Neural cell (in vitro differentiated cells): ENCODE data around the gene NUP210. TPM values are rescaled to one million over a fixed set of nuclear protein-coding genes. Genes with fewer than 3 reads are reported as not detected.

Experiments used
- H2AFZ ChIP-seq: fragments of 200-600, 300-800 bp; sonication (generic), shearing (Covaris generic); 2 replicates; pipeline ENCODE4 v1.6.0; 2014; ENCODE audit warnings: low read depth, mild to moderate bottlenecking, antibody characterized with exemption, low read length, moderate library complexity
- H3F3A ChIP-seq: fragments of 200-600 bp; shearing (Covaris generic); 2 replicates; pipeline ENCODE4 v1.6.1; 2016; ENCODE audit warnings: mild to moderate bottlenecking, moderate library complexity, mixed read lengths, antibody characterized with exemption, low read length; ENCODE audit not compliant: insufficient read depth, poor library complexity, severe bottlenecking
- H3K27ac ChIP-seq: fragments of 200-600, 300-800 bp; sonication (generic), shearing (Covaris generic); 2 replicates; pipeline ENCODE4 v1.5.1; 2014; ENCODE audit warnings: mild to moderate bottlenecking, low read length, moderate library complexity
- H3K27me3 ChIP-seq: fragments of 300-800, 200-600 bp; sonication (generic), shearing (Covaris generic); 2 replicates; pipeline ENCODE4 v1.6.0; 2014; ENCODE audit warnings: mild to moderate bottlenecking, low read depth, low read length, moderate library complexity; ENCODE audit not compliant: insufficient read depth
- H3K36me3 ChIP-seq: fragments of 300-800, 200-600 bp; sonication (generic), shearing (Covaris generic); 2 replicates; pipeline ENCODE4 v1.5.1; 2014; ENCODE audit warnings: mild to moderate bottlenecking, antibody characterized with exemption, low read length, moderate library complexity; ENCODE audit not compliant: insufficient read depth
- H3K4me2 ChIP-seq: fragments of 300-800, 200-600 bp; sonication (generic), shearing (Covaris generic); 2 replicates; pipeline ENCODE4 v1.6.0; 2014; ENCODE audit warnings: mild to moderate bottlenecking, low read length
- H3K4me3 ChIP-seq: fragments of 300-800, 200-600 bp; sonication (generic), shearing (Covaris generic); 2 replicates; pipeline ENCODE4 v1.5.1; 2014; ENCODE audit warnings: mild to moderate bottlenecking, low read length, moderate library complexity
- H3K79me2 ChIP-seq: fragments of 200-600 bp; shearing (Covaris generic); replicated peaks from 2 replicates; pipeline ENCODE4 v1.6.0; 2014; ENCODE audit warnings: mild to moderate bottlenecking, low read length, moderate library complexity; ENCODE audit not compliant: insufficient read depth
- H3K9ac ChIP-seq: fragments of 300-800, 200-600 bp; sonication (generic), shearing (Covaris generic); 2 replicates; pipeline ENCODE4 v1.6.1; 2016; ENCODE audit warnings: mild to moderate bottlenecking, low read length, mixed read lengths
- H3K9me2 ChIP-seq: fragments of 200-600 bp; shearing (Covaris generic); 2 replicates; pipeline ENCODE4 v1.6.1; 2016; ENCODE audit warnings: mild to moderate bottlenecking, low read length, mixed read lengths; ENCODE audit not compliant: insufficient read depth
- H3K9me3 ChIP-seq: fragments of 200-600, 300-800 bp; sonication (generic), shearing (Covaris generic); 2 replicates; pipeline ENCODE4 v1.6.1; 2016; ENCODE audit warnings: mild to moderate bottlenecking, mixed run types, low read length, moderate library complexity, mixed read lengths
- H4K20me1 ChIP-seq: fragments of 200-600 bp; shearing (Covaris generic); 2 replicates; pipeline ENCODE4 v1.6.1; 2016; ENCODE audit warnings: mild to moderate bottlenecking, mixed run types; ENCODE audit not compliant: insufficient read depth
- EP300 ChIP-seq: fragments of 450-650 bp; conservative IDR thresholded peaks from 2 replicates; pipeline ENCODE4 v1.6.1; 2014; ENCODE audit warnings: antibody characterized with exemption, mild to moderate bottlenecking, moderate library complexity; ENCODE audit not compliant: poor library complexity, severe bottlenecking
- EZH2 ChIP-seq: fragments of 200-600, 300-800 bp; shearing (Covaris generic), sonication (generic); IDR thresholded peaks from 2 replicates; pipeline ENCODE4 v1.6.1; 2014; ENCODE audit warnings: antibody characterized with exemption, low read length, borderline replicate concordance, mild to moderate bottlenecking; ENCODE audit not compliant: insufficient read depth, poor library complexity, severe bottlenecking
- MXI1 ChIP-seq: fragments of 450-650 bp; conservative IDR thresholded peaks from 2 replicates; pipeline ENCODE4 v1.6.1; 2014; ENCODE audit warnings: antibody characterized with exemption, mild to moderate bottlenecking; ENCODE audit not compliant: poor library complexity, severe bottlenecking
- POLR2AphosphoS5 ChIP-seq: IDR thresholded peaks from 2 replicates; pipeline ENCODE4 v1.6.1; 2012
- RAD21 ChIP-seq: fragments of 450-650 bp; conservative IDR thresholded peaks from 2 replicates; pipeline ENCODE4 v1.6.1; 2014; ENCODE audit warnings: antibody characterized with exemption, mild to moderate bottlenecking, moderate library complexity
- REST ChIP-seq: IDR thresholded peaks from 2 replicates; pipeline ENCODE4 v1.6.1; 2012; ENCODE audit warnings: borderline replicate concordance
- SMC3 ChIP-seq: fragments of 450-650 bp; conservative IDR thresholded peaks from 2 replicates; pipeline ENCODE4 v1.6.1; 2014; ENCODE audit warnings: antibody characterized with exemption, mild to moderate bottlenecking, moderate library complexity; ENCODE audit not compliant: poor library complexity
- TAF1 ChIP-seq: IDR thresholded peaks from 2 replicates; pipeline ENCODE4 v1.6.1; 2012; ENCODE audit warnings: low read depth
- polyA plus RNA-seq: library from polyadenylated mRNA; depleted of rRNA; stranded (reverse); fragments of >200 nt; gene quantifications from 2 replicates; pipeline ENCODE4 v1.2.3, GENCODE V29; 2014
- TF ChIP-seq, protein P1 (sequence below): fragments of 450-650 bp; IDR thresholded peaks from 2 replicates; pipeline ENCODE4 v1.5.1; 2014; ENCODE audit warnings: antibody characterized with exemption, mild to moderate bottlenecking, moderate library complexity; ENCODE audit not compliant: poor library complexity, severe bottlenecking

Gene NUP210
- polyA plus RNA-seq, 1 donor from 2014 or later, result 8.2 TPM

GRCh38 chr3:13424141-13424844, 4.2 kb upstream of the NUP210 start:
- Histone ChIP-seq H3K4me3 (no peak overlapping the region), H3K79me2 (peaks cover 1% of the 10 kb centered on the region), H2AFZ (no peak overlapping the region), H3K36me3 (no peaks in the 10 kb centered on the region), H3K9ac (no peak overlapping the region), H3K4me2 (no peak overlapping the region), H3K27ac (no peak overlapping the region), H4K20me1 (no peaks in the 10 kb centered on the region), H3K9me3 (no peaks in the 10 kb centered on the region), H3F3A (no peaks in the 10 kb centered on the region), H3K9me2 (no peaks in the 10 kb centered on the region), H3K27me3 (no peaks in the 10 kb centered on the region)
- no peak for TF ChIP-seq EP300
- no peak for TF ChIP-seq SMC3
- no peak for TF ChIP-seq RAD21
- TF ChIP-seq REST, result no peak
- TF ChIP-seq TAF1, result no peak
- no peak for TF ChIP-seq MXI1

- H4K20me1 ChIP-seq, result no peaks in the 10 kb centered on the region
- peak overlapping the region; percentile 76 for H3K9ac ChIP-seq
- no peak for TF ChIP-seq MXI1
- TF ChIP-seq, protein P1, sequence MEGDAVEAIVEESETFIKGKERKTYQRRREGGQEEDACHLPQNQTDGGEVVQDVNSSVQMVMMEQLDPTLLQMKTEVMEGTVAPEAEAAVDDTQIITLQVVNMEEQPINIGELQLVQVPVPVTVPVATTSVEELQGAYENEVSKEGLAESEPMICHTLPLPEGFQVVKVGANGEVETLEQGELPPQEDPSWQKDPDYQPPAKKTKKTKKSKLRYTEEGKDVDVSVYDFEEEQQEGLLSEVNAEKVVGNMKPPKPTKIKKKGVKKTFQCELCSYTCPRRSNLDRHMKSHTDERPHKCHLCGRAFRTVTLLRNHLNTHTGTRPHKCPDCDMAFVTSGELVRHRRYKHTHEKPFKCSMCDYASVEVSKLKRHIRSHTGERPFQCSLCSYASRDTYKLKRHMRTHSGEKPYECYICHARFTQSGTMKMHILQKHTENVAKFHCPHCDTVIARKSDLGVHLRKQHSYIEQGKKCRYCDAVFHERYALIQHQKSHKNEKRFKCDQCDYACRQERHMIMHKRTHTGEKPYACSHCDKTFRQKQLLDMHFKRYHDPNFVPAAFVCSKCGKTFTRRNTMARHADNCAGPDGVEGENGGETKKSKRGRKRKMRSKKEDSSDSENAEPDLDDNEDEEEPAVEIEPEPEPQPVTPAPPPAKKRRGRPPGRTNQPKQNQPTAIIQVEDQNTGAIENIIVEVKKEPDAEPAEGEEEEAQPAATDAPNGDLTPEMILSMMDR, result no peak
- no peak for TF ChIP-seq POLR2AphosphoS5
- TF ChIP-seq EP300, result no peak
- no peak for TF ChIP-seq TAF1
- no peak for TF ChIP-seq EZH2
- TF ChIP-seq SMC3, result no peak
- no peak for TF ChIP-seq REST
- TF ChIP-seq RAD21, result no peak
- no peaks in the 10 kb centered on the region for H3K9me2 ChIP-seq
- H3K27ac ChIP-seq, result peak overlapping the region; percentile 30
- H3K9me3 ChIP-seq, result no peaks in the 10 kb centered on the region
- peak overlapping the region; percentile 27 for H2AFZ ChIP-seq
- H3K27me3 ChIP-seq, result no peaks in the 10 kb centered on the region
- no peaks in the 10 kb centered on the region for H3F3A ChIP-seq
- peaks cover 24% of the 10 kb centered on the region for H3K79me2 ChIP-seq
- H3K4me2 ChIP-seq, result no peak overlapping the region
- H3K4me3 ChIP-seq, result peak overlapping the region; percentile 66
- no peaks in the 10 kb centered on the region for H3K36me3 ChIP-seq
These were observed 976 bp upstream of the NUP210 start for GRCh38 chr3:13420831-13421765.
